BJ (cell line): ENCODE data around the gene NCK2. TPM values are rescaled to one million over a fixed set of nuclear protein-coding genes. Genes with fewer than 3 reads are reported as not detected.
"Not testable (repeated sequence)": the region's sequence is repeated elsewhere in the genome, so short reads cannot be mapped to it uniquely, and the experiment has no call there.

Experiments used
- CTCF ChIA-PET: fragments of 350-600 bp; formaldehyde crosslinking; extraction: SDS; loops from one replicate; lab custom pipeline; 2021; ENCODE audit warnings: antibody characterized with exemption, inconsistent platforms; lab: Yijun Ruan, JAX
- POLR2A ChIA-PET: fragments of 300-600 bp; sonication (Branson Sonifier 250); formaldehyde crosslinking; extraction: SDS; loops from one replicate; lab custom pipeline; 2021; ENCODE audit warnings: antibody characterized with exemption; lab: Charles Lee
- DNase-seq: peaks from one replicate; pipeline ENCODE4 v3.0.0-alpha.2; 2011; ENCODE audit warnings: low read depth
- H3K27me3 ChIP-seq: 2 replicates; pipeline ENCODE4 v1.6.0; 2011; ENCODE audit warnings: low read length; ENCODE audit not compliant: control insufficient read depth, insufficient read depth
- H3K36me3 ChIP-seq: 2 replicates; pipeline ENCODE4 v1.5.1; 2011; ENCODE audit warnings: low read length; ENCODE audit not compliant: control insufficient read depth, insufficient read depth
- H3K4me3 ChIP-seq: 2 replicates; pipeline ENCODE4 v1.5.1; 2011; ENCODE audit warnings: low read depth, mild to moderate bottlenecking, control low read depth, low read length
- polyA plus RNA-seq: library from polyadenylated mRNA; depleted of rRNA; stranded (reverse); fragments of >200 nt; gene quantifications from 2 replicates; pipeline ENCODE4 v1.2.3, GENCODE V29; 2011
- TF ChIP-seq, protein P1 (sequence below): IDR thresholded peaks from 2 replicates; pipeline ENCODE4 v1.5.1; 2011; ENCODE audit warnings: low read depth, mild to moderate bottlenecking, control low read depth, inconsistent platforms, low read length, moderate library complexity; ENCODE audit not compliant: insufficient read depth

The NCK2 gene
- polyA plus RNA-seq, 1 experiment = 32.9 TPM

DNA sequence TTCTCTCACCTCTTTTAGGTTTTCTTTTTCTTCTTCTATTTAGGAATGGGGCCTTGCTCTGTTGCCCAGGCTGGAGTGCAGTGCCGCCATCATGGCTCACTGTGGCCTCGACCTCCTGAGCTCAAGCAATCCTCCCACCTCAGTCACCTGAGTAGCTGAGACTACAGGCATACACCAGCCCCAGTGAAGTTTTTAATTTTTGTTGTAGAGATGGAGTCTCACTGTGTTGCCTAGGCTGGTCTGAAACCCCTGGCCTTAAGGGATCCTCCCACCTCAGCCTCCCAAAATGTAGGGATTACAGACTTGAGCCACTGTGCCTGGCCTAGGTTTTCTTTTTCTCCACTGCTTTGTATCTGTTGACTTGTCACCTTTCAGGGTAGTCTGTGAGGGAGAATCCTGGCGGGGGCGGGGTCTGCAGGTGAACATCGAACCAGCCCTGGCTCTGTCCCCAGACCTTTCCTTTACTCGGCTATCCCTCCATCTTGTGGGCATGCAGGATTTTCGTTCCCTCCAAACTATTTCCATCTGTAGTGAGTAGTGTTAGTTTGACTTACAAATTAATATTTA lies 21.7 kb downstream of the NCK2 start:
- no peak overlapping the region for H3K4me3 ChIP-seq
- no peak for DNase-seq
- no peaks in the 10 kb centered on the region for H3K36me3 ChIP-seq
- ChIA-PET CTCF (no interaction called here), POLR2A (no interaction called here)
- TF ChIP-seq, protein P1, sequence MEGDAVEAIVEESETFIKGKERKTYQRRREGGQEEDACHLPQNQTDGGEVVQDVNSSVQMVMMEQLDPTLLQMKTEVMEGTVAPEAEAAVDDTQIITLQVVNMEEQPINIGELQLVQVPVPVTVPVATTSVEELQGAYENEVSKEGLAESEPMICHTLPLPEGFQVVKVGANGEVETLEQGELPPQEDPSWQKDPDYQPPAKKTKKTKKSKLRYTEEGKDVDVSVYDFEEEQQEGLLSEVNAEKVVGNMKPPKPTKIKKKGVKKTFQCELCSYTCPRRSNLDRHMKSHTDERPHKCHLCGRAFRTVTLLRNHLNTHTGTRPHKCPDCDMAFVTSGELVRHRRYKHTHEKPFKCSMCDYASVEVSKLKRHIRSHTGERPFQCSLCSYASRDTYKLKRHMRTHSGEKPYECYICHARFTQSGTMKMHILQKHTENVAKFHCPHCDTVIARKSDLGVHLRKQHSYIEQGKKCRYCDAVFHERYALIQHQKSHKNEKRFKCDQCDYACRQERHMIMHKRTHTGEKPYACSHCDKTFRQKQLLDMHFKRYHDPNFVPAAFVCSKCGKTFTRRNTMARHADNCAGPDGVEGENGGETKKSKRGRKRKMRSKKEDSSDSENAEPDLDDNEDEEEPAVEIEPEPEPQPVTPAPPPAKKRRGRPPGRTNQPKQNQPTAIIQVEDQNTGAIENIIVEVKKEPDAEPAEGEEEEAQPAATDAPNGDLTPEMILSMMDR = no peak
- no peaks in the 10 kb centered on the region for H3K27me3 ChIP-seq

DNA sequence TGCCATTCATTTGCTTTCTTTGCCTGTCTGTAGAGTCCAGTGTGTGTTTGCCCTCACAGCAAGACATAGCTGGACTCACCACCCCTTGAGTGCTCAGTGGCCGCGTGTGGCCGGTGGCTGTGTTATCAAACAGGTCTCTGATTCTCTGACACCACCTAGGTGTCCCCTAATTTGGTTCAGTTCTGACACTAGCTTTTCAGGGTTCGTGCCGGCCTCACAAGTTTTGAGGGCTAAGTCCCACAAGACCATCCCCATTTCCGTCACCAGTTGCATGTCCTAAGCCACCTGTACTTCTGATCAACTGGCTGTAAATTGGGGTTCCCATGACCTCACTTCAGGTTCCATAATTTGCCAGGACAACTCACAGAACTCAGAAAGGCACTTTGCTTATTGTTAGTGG lies 23.5 kb downstream of the NCK2 start:
- CTCF ChIA-PET = no interaction called here
- H3K27me3 ChIP-seq = no peaks in the 10 kb centered on the region
- POLR2A ChIA-PET = no interaction called here
- no peak overlapping the region for H3K4me3 ChIP-seq
- TF ChIP-seq, protein P1 = no peak
- H3K36me3 ChIP-seq = 0 out of 2 replicates have a peak, but pooled peaks cover under 1% of the 10 kb centered on the region
- no peak for DNase-seq

DNA sequence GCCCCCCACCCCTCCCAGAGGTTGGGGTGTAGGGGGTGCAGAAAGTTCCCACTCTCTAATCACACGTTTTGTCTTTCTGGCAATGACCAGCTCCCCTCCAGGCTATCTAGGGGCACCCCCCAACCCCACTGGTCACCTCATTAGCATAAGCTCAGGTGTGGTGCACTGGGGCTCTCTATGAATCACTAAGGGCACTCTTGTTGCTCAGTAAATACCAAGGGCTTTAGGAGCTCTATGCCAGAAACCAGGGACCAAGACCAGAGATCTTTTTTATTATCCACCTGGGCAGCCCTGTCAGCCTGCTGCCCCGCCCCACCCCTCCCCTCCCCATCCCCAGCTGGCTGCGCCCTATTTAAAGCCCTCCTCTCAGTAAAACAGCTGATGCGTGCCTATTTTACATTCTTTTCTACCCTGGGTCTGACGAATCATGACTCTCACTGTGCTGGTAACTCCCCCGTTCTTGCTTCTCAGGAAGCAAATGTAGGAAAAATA lies 24.3 kb downstream of the NCK2 start:
- POLR2A ChIA-PET = interaction anchor here (0.6 kb wide), 1 partner anchor 1828 kb away, joined by 6 read pairs; no protein-coding TSS in a partner anchor
- TF ChIP-seq, protein P1 = no peak
- CTCF ChIA-PET = no interaction called here
- H3K4me3 ChIP-seq = no peak overlapping the region
- no peak for DNase-seq
- 0 out of 2 replicates have a peak, but pooled peaks cover 2% of the 10 kb centered on the region for H3K36me3 ChIP-seq
- H3K27me3 ChIP-seq = no peaks in the 10 kb centered on the region

DNA sequence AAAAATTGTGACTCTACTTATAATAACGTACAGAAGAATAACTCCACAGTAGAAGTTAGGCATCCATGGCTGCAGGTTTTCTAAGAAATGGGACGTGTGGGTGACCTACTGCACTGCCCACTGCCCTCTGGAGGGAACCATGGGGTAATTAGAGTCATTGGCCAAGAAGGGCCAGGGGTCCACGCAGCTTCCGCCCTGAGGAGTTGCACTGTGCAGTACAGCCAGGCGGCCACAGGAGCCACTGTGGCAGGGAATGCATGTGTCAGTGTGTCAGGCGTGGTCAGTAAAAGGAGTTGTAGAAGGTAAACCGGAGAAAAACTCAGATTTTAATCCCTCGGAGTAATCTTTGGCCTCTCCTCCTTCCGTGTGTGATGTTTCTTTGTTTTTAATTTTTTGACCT lies 24.8 kb downstream of the NCK2 start:
- CTCF ChIA-PET = no interaction called here
- TF ChIP-seq, protein P1 = no peak

DNA sequence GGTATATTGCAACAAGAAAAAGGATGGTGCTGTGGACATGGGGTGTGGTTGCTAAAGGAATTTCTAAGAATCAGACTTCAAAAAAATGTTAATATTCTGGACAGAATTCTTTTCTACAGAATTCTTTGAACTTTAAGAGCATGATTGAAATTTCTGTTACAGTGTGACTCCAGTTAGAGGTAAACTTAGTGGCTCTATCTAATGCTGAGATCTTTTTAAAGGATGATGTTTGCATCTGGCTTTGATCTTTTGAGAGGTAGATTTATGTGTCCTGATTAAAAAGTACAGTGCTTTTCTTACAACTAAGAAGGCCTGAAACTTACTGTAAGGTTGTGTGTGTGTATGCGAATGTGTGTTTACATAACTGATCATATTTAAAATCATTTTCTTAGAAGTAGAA lies 25.4 kb downstream of the NCK2 start:
- CTCF ChIA-PET = no interaction called here
- Histone ChIP-seq H3K4me3 (no peak overlapping the region), H3K27me3 (no peaks in the 10 kb centered on the region), H3K36me3 (0 out of 2 replicates have a peak, but pooled peaks cover 2% of the 10 kb centered on the region)
- POLR2A ChIA-PET = no interaction called here
- TF ChIP-seq, protein P1 = no peak
- no peak for DNase-seq

More for the DNA sequence above, 24.8 kb downstream of the NCK2 start:
- H3K4me3 ChIP-seq = no peak overlapping the region
- no peak for DNase-seq
- H3K36me3 ChIP-seq = 0 out of 2 replicates have a peak, but pooled peaks cover 2% of the 10 kb centered on the region
- POLR2A ChIA-PET = interaction anchor here (0.6 kb wide), 1 partner anchor 1828 kb away, joined by 6 read pairs; no protein-coding TSS in a partner anchor
- no peaks in the 10 kb centered on the region for H3K27me3 ChIP-seq

DNA sequence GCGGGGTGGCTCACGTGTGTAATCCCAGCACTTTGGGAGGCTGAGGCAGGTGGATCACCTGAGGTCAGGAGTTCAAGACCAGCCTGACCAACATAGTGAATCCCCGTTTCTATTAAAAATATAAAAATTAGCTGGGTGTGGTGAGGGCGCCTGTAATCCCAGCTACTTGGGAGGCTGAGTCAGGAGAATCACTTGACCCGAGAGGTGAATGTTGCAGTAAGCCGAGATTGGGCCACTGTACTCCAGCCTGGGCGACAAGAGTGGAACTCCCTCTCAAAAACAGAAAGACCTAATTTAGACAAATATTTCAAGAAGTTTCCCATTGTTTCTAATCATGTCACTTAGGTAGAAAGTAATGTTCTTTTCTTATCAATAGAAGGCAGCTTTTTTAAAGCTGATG lies 26.6 kb downstream of the NCK2 start:
- H3K27me3 ChIP-seq, H3K4me3 ChIP-seq, H3K36me3 ChIP-seq, DNase-seq, CTCF ChIA-PET: not testable (repeated sequence)
- POLR2A ChIA-PET = interaction anchor here (0.7 kb wide), 1 partner anchor 9 kb away, joined by 3 read pairs; no protein-coding TSS in a partner anchor
